SK-N-SH treated with all-trans-retinoic acid at 6 μM for 48 hours (cell line): ENCODE measurements around the gene HSF2BP.

Source experiments
- ATAC-seq: fragments of 200-7000 bp; cut with Tn5 transposase; 3 replicates; pipeline ENCODE4 v1.9.1; 2020; ENCODE audit warnings: mild to moderate bottlenecking, moderate library complexity
- ARNTL ChIP-seq: fragments of 450-650 bp; formaldehyde crosslinking; IDR thresholded peaks from 2 replicates; pipeline ENCODE4 v1.5.0; 2020; ENCODE audit warnings: low read depth, mild to moderate bottlenecking, moderate library complexity, borderline replicate concordance
- BACH2 ChIP-seq: fragments of 250-450 bp; sonication (Bioruptor Pico); IDR thresholded peaks from 2 replicates; pipeline ENCODE4 v1.9.0; 2021; ENCODE audit warnings: mild to moderate bottlenecking, borderline replicate concordance
- CREB5 ChIP-seq: fragments of 250-450 bp; sonication (Bioruptor Pico); IDR thresholded peaks from 2 replicates; pipeline ENCODE4 v1.5.1; 2020; ENCODE audit warnings: low read depth, mild to moderate bottlenecking, moderate library complexity
- CSDC2 ChIP-seq: fragments of 250-450 bp; sonication (Bioruptor Pico); IDR thresholded peaks from 2 replicates; pipeline ENCODE4 v1.5.0; 2020; ENCODE audit warnings: mild to moderate bottlenecking, moderate library complexity
- CSRNP3 ChIP-seq: fragments of 250-450 bp; sonication (Bioruptor Pico); IDR thresholded peaks from 2 replicates; pipeline ENCODE4 v1.5.1; 2021; ENCODE audit warnings: mild to moderate bottlenecking, moderate library complexity
- ESRRG ChIP-seq: fragments of 250-450 bp; sonication (Bioruptor Pico); IDR thresholded peaks from 2 replicates; pipeline ENCODE4 v1.6.1; 2021; ENCODE audit warnings: mild to moderate bottlenecking
- GLIS3 ChIP-seq: fragments of 250-450 bp; sonication (Bioruptor Pico); IDR thresholded peaks from 2 replicates; pipeline ENCODE4 v1.5.0; 2020; ENCODE audit warnings: mild to moderate bottlenecking, moderate library complexity
- ISL1 ChIP-seq: fragments of 250-450 bp; sonication (Bioruptor Pico); IDR thresholded peaks from 2 replicates; pipeline ENCODE4 v2.1.2; 2022; ENCODE audit warnings: mild to moderate bottlenecking, moderate library complexity
- OSR1 ChIP-seq: fragments of 250-450 bp; sonication (Bioruptor Pico); IDR thresholded peaks from 2 replicates; pipeline ENCODE4 v1.8.0; 2022; ENCODE audit warnings: moderate library complexity, mild to moderate bottlenecking, inconsistent platforms
- PATZ1 ChIP-seq: fragments of 250-450 bp; sonication (Bioruptor Pico); IDR thresholded peaks from 2 replicates; pipeline ENCODE4 v1.8.0; 2020; ENCODE audit warnings: mild to moderate bottlenecking, moderate library complexity, borderline replicate concordance
- POU6F1 ChIP-seq: fragments of 250-450 bp; sonication (Bioruptor Pico); IDR thresholded peaks from 2 replicates; pipeline ENCODE4 v1.8.0; 2021; ENCODE audit warnings: low read depth, mild to moderate bottlenecking, moderate library complexity, borderline replicate concordance
- PPARA ChIP-seq: fragments of 250-450 bp; sonication (Bioruptor Pico); IDR thresholded peaks from 2 replicates; pipeline ENCODE4 v1.5.0; 2020; ENCODE audit warnings: mild to moderate bottlenecking, borderline replicate concordance
- RARB ChIP-seq: fragments of 250-450 bp; sonication (Bioruptor Pico); IDR thresholded peaks from 2 replicates; pipeline ENCODE4 v1.8.0; 2021; ENCODE audit warnings: mild to moderate bottlenecking, moderate library complexity
- SNAI2 ChIP-seq: fragments of 250-450 bp; sonication (Bioruptor Pico); IDR thresholded peaks from 2 replicates; pipeline ENCODE4 v1.5.0; 2020; ENCODE audit warnings: mild to moderate bottlenecking, moderate library complexity
- TCF4 ChIP-seq: fragments of 250-450 bp; sonication (Bioruptor Pico); IDR thresholded peaks from 2 replicates; pipeline ENCODE4 v1.8.0; 2021; ENCODE audit warnings: mild to moderate bottlenecking, moderate library complexity, borderline replicate concordance
- TOX ChIP-seq: fragments of 250-450 bp; sonication (Bioruptor Pico); IDR thresholded peaks from 2 replicates; pipeline ENCODE4 v1.8.0; 2021; ENCODE audit warnings: mild to moderate bottlenecking, moderate library complexity, borderline replicate concordance
- TSHZ2 ChIP-seq: fragments of 250-450 bp; sonication (Bioruptor Pico); IDR thresholded peaks from 2 replicates; pipeline ENCODE4 v1.5.0; 2020; ENCODE audit warnings: mild to moderate bottlenecking, moderate library complexity
- ZFP30 ChIP-seq: fragments of 450-650 bp; formaldehyde crosslinking; IDR thresholded peaks from 2 replicates; pipeline ENCODE4 v1.5.0; 2022; ENCODE audit warnings: mild to moderate bottlenecking, moderate library complexity
- ZNF70 ChIP-seq: fragments of 450-650 bp; formaldehyde crosslinking; IDR thresholded peaks from 2 replicates; pipeline ENCODE4 v1.5.0; 2020; ENCODE audit warnings: mild to moderate bottlenecking, moderate library complexity

Gene HSF2BP

GRCh38 chr21:43696214-43696613, 36.9 kb upstream of the HSF2BP start:
- ATAC-seq = no peak
- TF ChIP-seq TSHZ2 (no peak), GLIS3 (CRISPR knock-in tag) (no peak), OSR1 (CRISPR knock-in tag) (no peak), TOX (no peak), BACH2 (no peak), PPARA (no peak), ESRRG (CRISPR knock-in tag) (no peak), ARNTL (CRISPR knock-in tag) (no peak)

GRCh38 chr21:43694437-43695079, 35.3 kb upstream of the HSF2BP start:
- TF ChIP-seq ZFP30 (no peak), TOX (no peak), PATZ1 (no peak), ISL1 (CRISPR knock-in tag) (no peak), TCF4 (no peak), ARNTL (CRISPR knock-in tag) (no peak), ESRRG (CRISPR knock-in tag) (no peak), CSRNP3 (no peak), SNAI2 (no peak), RARB (no peak), POU6F1 (CRISPR knock-in tag) (no peak), CREB5 (CRISPR knock-in tag) (no peak)
- ATAC-seq = no peak

- TF ChIP-seq CREB5 (CRISPR knock-in tag) (no peak), ZNF70 (CRISPR knock-in tag) (no peak), GLIS3 (CRISPR knock-in tag) (no peak), ESRRG (CRISPR knock-in tag) (no peak), CSRNP3 (no peak), ZFP30 (no peak), BACH2 (no peak), PATZ1 (no peak), TCF4 (no peak), CSDC2 (no peak), OSR1 (CRISPR knock-in tag) (no peak)
- ATAC-seq = no peak
Observed at GRCh38 chr21:43693981-43694380, 34.7 kb upstream of the HSF2BP start.
